Measurements from ENCODE around the gene TMC6. TPM values are rescaled to one million over a fixed set of nuclear protein-coding genes. Genes with fewer than 3 reads are reported as not detected.
A peak's percentile ranks its signal among the peaks of the same experiment; 100 is the strongest.

Gene TMC6
- total and polyA plus RNA-seq, 2 of the 13 experiments (the other 11 are each of a cell fraction or from before 2014, with no cell fraction given): 48.4 to 99.1 TPM

- TF ChIP-seq, protein P1, sequence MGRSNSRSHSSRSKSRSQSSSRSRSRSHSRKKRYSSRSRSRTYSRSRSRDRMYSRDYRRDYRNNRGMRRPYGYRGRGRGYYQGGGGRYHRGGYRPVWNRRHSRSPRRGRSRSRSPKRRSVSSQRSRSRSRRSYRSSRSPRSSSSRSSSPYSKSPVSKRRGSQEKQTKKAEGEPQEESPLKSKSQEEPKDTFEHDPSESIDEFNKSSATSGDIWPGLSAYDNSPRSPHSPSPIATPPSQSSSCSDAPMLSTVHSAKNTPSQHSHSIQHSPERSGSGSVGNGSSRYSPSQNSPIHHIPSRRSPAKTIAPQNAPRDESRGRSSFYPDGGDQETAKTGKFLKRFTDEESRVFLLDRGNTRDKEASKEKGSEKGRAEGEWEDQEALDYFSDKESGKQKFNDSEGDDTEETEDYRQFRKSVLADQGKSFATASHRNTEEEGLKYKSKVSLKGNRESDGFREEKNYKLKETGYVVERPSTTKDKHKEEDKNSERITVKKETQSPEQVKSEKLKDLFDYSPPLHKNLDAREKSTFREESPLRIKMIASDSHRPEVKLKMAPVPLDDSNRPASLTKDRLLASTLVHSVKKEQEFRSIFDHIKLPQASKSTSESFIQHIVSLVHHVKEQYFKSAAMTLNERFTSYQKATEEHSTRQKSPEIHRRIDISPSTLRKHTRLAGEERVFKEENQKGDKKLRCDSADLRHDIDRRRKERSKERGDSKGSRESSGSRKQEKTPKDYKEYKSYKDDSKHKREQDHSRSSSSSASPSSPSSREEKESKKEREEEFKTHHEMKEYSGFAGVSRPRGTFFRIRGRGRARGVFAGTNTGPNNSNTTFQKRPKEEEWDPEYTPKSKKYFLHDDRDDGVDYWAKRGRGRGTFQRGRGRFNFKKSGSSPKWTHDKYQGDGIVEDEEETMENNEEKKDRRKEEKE (IDR thresholded peaks at IDR 0.05): no peak
- TF ChIP-seq ZNF101 (CRISPR knock-in tag; IDR thresholded peaks at IDR 0.05; ENCODE audit: borderline replicate concordance, low read depth): no peak
- peak; percentile 56 for TF ChIP-seq RBFOX2 (IDR thresholded peaks at IDR 0.05; ENCODE audit: low read depth, low read length)
- no peak for TF ChIP-seq DRAP1 (CRISPR knock-in tag; IDR thresholded peaks at IDR 0.05)
- peak; percentile 71 for TF ChIP-seq STAG1 (CRISPR knock-in tag; IDR thresholded peaks at IDR 0.05)
- TF ChIP-seq ZNF589 (CRISPR knock-in tag; conservative IDR thresholded peaks at IDR 0.05): no peak
- TF ChIP-seq ZNF547 (CRISPR knock-in tag; IDR thresholded peaks at IDR 0.05): no peak
- no peak for TF ChIP-seq KLF6 (CRISPR knock-in tag; IDR thresholded peaks at IDR 0.05)
- 0 out of 2 replicates have a peak, but pooled peaks have one; percentile 27 for TF ChIP-seq TGIF2 (CRISPR knock-in tag; IDR thresholded peaks at IDR 0.05)
- peak; percentile 63 for TF ChIP-seq XRCC5 (optimal IDR thresholded peaks at IDR 0.05; ENCODE audit: low read length)
- no peak for TF ChIP-seq ARNTL (CRISPR knock-in tag; IDR thresholded peaks at IDR 0.05)
- TF ChIP-seq SMARCC2 (IDR thresholded peaks at IDR 0.05): no peak
- TF ChIP-seq ZNF30 (CRISPR knock-in tag; IDR thresholded peaks at IDR 0.05): no peak
- TF ChIP-seq, protein P2, sequence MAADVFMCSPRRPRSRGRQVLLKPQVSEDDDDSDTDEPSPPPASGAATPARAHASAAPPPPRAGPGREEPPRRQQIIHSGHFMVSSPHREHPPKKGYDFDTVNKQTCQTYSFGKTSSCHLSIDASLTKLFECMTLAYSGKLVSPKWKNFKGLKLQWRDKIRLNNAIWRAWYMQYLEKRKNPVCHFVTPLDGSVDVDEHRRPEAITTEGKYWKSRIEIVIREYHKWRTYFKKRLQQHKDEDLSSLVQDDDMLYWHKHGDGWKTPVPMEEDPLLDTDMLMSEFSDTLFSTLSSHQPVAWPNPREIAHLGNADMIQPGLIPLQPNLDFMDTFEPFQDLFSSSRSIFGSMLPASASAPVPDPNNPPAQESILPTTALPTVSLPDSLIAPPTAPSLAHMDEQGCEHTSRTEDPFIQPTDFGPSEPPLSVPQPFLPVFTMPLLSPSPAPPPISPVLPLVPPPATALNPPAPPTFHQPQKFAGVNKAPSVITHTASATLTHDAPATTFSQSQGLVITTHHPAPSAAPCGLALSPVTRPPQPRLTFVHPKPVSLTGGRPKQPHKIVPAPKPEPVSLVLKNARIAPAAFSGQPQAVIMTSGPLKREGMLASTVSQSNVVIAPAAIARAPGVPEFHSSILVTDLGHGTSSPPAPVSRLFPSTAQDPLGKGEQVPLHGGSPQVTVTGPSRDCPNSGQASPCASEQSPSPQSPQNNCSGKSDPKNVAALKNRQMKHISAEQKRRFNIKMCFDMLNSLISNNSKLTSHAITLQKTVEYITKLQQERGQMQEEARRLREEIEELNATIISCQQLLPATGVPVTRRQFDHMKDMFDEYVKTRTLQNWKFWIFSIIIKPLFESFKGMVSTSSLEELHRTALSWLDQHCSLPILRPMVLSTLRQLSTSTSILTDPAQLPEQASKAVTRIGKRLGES (CRISPR knock-in tag; IDR thresholded peaks at IDR 0.05; ENCODE audit: borderline replicate concordance): no peak
- peak; percentile 19 for TF ChIP-seq YY1 (IDR thresholded peaks at IDR 0.05; ENCODE audit: insufficient read depth, insufficient replicate concordance, low read depth, low read length)
- 0 out of 2 replicates have a peak, but pooled peaks have one; percentile 41 for TF ChIP-seq MEIS1 (CRISPR knock-in tag; IDR thresholded peaks at IDR 0.05; ENCODE audit: borderline replicate concordance)
- TF ChIP-seq, protein P3, sequence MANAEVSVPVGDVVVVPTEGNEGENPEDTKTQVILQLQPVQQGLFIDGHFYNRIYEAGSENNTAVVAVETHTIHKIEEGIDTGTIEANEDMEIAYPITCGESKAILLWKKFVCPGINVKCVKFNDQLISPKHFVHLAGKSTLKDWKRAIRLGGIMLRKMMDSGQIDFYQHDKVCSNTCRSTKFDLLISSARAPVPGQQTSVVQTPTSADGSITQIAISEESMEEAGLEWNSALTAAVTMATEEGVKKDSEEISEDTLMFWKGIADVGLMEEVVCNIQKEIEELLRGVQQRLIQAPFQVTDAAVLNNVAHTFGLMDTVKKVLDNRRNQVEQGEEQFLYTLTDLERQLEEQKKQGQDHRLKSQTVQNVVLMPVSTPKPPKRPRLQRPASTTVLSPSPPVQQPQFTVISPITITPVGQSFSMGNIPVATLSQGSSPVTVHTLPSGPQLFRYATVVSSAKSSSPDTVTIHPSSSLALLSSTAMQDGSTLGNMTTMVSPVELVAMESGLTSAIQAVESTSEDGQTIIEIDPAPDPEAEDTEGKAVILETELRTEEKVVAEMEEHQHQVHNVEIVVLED (CRISPR knock-in tag; IDR thresholded peaks at IDR 0.05; ENCODE audit: borderline replicate concordance): no peak
- peak; percentile 88 for TF ChIP-seq AGO2 (optimal IDR thresholded peaks at IDR 0.05; ENCODE audit: low read depth, low read length)
- peak; percentile 36; the same call in 1 of the 2 replicates for TF ChIP-seq ZNF768 (CRISPR knock-in tag; IDR thresholded peaks at IDR 0.05)
- TF ChIP-seq, protein P4, sequence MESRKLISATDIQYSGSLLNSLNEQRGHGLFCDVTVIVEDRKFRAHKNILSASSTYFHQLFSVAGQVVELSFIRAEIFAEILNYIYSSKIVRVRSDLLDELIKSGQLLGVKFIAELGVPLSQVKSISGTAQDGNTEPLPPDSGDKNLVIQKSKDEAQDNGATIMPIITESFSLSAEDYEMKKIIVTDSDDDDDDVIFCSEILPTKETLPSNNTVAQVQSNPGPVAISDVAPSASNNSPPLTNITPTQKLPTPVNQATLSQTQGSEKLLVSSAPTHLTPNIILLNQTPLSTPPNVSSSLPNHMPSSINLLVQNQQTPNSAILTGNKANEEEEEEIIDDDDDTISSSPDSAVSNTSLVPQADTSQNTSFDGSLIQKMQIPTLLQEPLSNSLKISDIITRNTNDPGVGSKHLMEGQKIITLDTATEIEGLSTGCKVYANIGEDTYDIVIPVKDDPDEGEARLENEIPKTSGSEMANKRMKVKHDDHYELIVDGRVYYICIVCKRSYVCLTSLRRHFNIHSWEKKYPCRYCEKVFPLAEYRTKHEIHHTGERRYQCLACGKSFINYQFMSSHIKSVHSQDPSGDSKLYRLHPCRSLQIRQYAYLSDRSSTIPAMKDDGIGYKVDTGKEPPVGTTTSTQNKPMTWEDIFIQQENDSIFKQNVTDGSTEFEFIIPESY (CRISPR knock-in tag; IDR thresholded peaks at IDR 0.05): peak; percentile 93
- no peak for TF ChIP-seq SP5 (CRISPR knock-in tag; IDR thresholded peaks at IDR 0.05; ENCODE audit: borderline replicate concordance, low read depth)
These were observed 48.0 kb upstream of the TMC6 start (continued) for GRCh38 chr17:78176548-78177025.

All from HepG2 (cell line).